ENCODE measurements around the gene DDX1. TPM values are rescaled to one million over a fixed set of nuclear protein-coding genes. Genes with fewer than 3 reads are reported as not detected.

The DDX1 gene
- total RNA-seq, 1 experiment from 2014 or later = 154 TPM

GRCh38 chr2:15633043-15633970 is 41.6 kb downstream of the DDX1 start:
- intact Hi-C loops (cut with micrococcal nuclease; ENCODE audit: unreplicated experiment) = loop anchor here (10.0 kb wide), 1 partner anchor 1121 kb away; no protein-coding TSS in a partner anchor
- Histone ChIP-seq H3K27me3 (replicated peaks; ENCODE audit: insufficient read depth, low read depth, low read length, poor library complexity) (no peaks in the 10 kb centered on the region), H3K4me1 (ENCODE audit: insufficient read depth, low read length, poor library complexity, severe bottlenecking) (peaks cover 9% of the 10 kb centered on the region), H3K27ac (ENCODE audit: low read depth, low read length, poor library complexity, severe bottlenecking) (no peak overlapping the region), H3K4me3 (ENCODE audit: low read depth, low read length, poor library complexity, severe bottlenecking) (no peak overlapping the region), H3K9me3 (ENCODE audit: low read depth, low read length, poor library complexity, severe bottlenecking) (no peaks in the 10 kb centered on the region), H3K36me3 (ENCODE audit: insufficient read depth, low read length, poor library complexity, severe bottlenecking) (peaks cover 65% of the 10 kb centered on the region)
- no TSS peak for BruUV-seq (replicated peaks)
- ChIA-PET POLR2A (ENCODE audit: low non-redundant PET) (no interaction called here), CTCF (no interaction called here)
- TF ChIP-seq EZH2 (IDR thresholded peaks at IDR 0.05; ENCODE audit: borderline replicate concordance, low read depth, low read length, poor library complexity, severe bottlenecking) (no peak), CTCF (conservative IDR thresholded peaks at IDR 0.05; ENCODE audit: low read depth, low read length) (no peak)
- DNase-seq (ENCODE audit: low spot score) = no peak

GRCh38 chr2:15633971-15634346 is 42.3 kb downstream of the DDX1 start:
- intact Hi-C loops (cut with micrococcal nuclease; ENCODE audit: unreplicated experiment) = loop anchor here (10.0 kb wide), 1 partner anchor 1121 kb away; no protein-coding TSS in a partner anchor
- ChIA-PET CTCF (no interaction called here), POLR2A (ENCODE audit: low non-redundant PET) (no interaction called here)

GRCh38 chr2:15634846-15635490 is 43.3 kb downstream of the DDX1 start:
- no peaks in the 10 kb centered on the region for H3K27me3 ChIP-seq (replicated peaks; ENCODE audit: insufficient read depth, low read depth, low read length, poor library complexity)
- POLR2A ChIA-PET (ENCODE audit: low non-redundant PET) = no interaction called here
- BruUV-seq (replicated peaks) = no TSS peak
- DNase-seq (ENCODE audit: low spot score) = peak; percentile 11
- CTCF ChIA-PET = no interaction called here
- no peaks in the 10 kb centered on the region for H3K9me3 ChIP-seq (ENCODE audit: low read depth, low read length, poor library complexity, severe bottlenecking)
- intact Hi-C loops (cut with micrococcal nuclease; ENCODE audit: unreplicated experiment) = loop anchor here (5.0 to 10.0 kb wide), 5 partner anchors 112 to 1120 kb away; partner anchors contain the start of gene MYCN
- H3K36me3 ChIP-seq (ENCODE audit: insufficient read depth, low read length, poor library complexity, severe bottlenecking) = peaks cover 49% of the 10 kb centered on the region
- H3K4me1 ChIP-seq (ENCODE audit: insufficient read depth, low read length, poor library complexity, severe bottlenecking) = peaks cover 9% of the 10 kb centered on the region
- no peak overlapping the region for H3K4me3 ChIP-seq (ENCODE audit: low read depth, low read length, poor library complexity, severe bottlenecking)
- no peak overlapping the region for H3K27ac ChIP-seq (ENCODE audit: low read depth, low read length, poor library complexity, severe bottlenecking)
- TF ChIP-seq EZH2 (IDR thresholded peaks at IDR 0.05; ENCODE audit: borderline replicate concordance, low read depth, low read length, poor library complexity, severe bottlenecking) (no peak), CTCF (conservative IDR thresholded peaks at IDR 0.05; ENCODE audit: low read depth, low read length) (no peak)

More at GRCh38 chr2:15633971-15634346, 42.3 kb downstream of the DDX1 start:
- no TSS peak for BruUV-seq (replicated peaks)
- Histone ChIP-seq H3K4me3 (ENCODE audit: low read depth, low read length, poor library complexity, severe bottlenecking) (no peak overlapping the region), H3K36me3 (ENCODE audit: insufficient read depth, low read length, poor library complexity, severe bottlenecking) (peaks cover 59% of the 10 kb centered on the region), H3K27me3 (replicated peaks; ENCODE audit: insufficient read depth, low read depth, low read length, poor library complexity) (no peaks in the 10 kb centered on the region), H3K27ac (ENCODE audit: low read depth, low read length, poor library complexity, severe bottlenecking) (no peak overlapping the region), H3K9me3 (ENCODE audit: low read depth, low read length, poor library complexity, severe bottlenecking) (no peaks in the 10 kb centered on the region), H3K4me1 (ENCODE audit: insufficient read depth, low read length, poor library complexity, severe bottlenecking) (peaks cover 9% of the 10 kb centered on the region)
- no peak for DNase-seq (ENCODE audit: low spot score)
- no peak for TF ChIP-seq CTCF (conservative IDR thresholded peaks at IDR 0.05; ENCODE audit: low read depth, low read length)
